Glomerular visceral epithelial cell (primary cell): ENCODE results near the gene MPRIP.

Source experiments
- DNase-seq: peaks from one replicate; pipeline ENCODE4 v3.0.0-alpha.2; 2016; ENCODE audit errors: extremely low spot score

Gene MPRIP

GRCh38 chr17:17206124-17206912, 164.1 kb downstream of the MPRIP start, which contains the start of gene PLD6:
Gene PLD6 (minus strand): TSS chr17:17206333. CDS start chr17:17206286, 47 bp downstream.
- peak; percentile 90 for DNase-seq

DNA sequence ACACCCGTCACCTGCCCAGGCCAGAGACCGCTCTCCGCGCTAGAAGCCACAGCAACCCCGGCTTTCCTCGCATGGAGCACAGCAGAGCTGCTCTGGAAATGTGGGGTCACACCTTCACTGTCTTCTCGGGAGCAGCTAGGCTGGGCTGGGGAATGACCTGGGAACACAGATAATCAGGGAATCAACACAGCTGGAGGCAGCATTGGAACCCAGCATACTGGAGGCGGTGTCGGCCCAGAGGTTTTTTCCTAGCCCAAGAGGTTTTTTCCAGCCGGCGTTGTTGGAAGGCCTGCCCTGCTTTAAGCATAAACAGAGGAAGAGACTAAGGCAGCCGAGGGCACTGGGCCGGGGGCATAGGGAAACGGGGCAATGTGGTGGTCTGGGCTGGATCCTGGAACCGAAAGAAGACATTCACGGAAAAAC, 164.7 kb downstream of the MPRIP start:
- DNase-seq: no peak

DNA sequence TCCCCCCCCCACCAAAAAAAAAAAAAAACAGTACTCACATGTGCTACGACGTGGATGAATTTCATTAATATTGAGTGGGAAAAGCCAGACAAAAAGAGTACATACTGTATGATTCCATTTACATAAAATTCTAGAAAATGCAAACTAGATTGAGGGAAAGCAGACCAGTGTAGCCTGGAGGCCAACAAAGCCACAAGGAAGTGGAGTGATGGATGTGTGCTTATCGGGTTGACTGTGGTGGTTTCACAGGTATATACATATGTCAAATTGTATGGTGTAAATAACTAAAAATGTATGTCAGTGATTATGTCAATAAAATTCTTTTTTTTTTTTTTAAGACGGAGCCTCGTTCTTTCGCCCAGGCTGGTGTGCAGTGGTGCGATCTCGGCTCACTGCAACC, 165.7 kb downstream of the MPRIP start:
- no peak for DNase-seq

- no peak for DNase-seq
Observed at GRCh38 chr17:17213775-17214174, 171.5 kb downstream of the MPRIP start.

GRCh38 chr17:17214646-17215436, 172.6 kb downstream of the MPRIP start:
- DNase-seq: no peak

DNA sequence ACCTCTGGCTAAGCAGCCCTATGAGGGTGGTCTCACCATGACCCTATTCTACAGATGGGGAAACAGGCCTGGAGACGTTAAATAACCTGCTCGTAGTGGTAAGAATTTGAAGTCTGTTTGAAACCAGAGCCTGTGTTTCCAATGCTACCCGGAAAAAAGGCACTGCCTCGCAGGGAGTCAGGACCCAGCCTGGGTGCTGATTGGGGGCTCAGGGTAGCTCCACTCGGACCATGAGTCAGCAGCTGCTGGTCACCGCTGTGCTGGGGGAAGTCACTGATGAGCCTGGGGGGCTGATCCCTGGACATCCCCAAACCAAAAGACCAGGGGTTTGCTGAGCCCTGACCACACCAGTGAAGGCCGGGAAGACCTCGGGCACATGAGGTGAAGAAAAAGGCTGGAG, 173.3 kb downstream of the MPRIP start:
- DNase-seq: no peak

GRCh38 chr17:17216236-17216635, 174.0 kb downstream of the MPRIP start:
- DNase-seq: no peak

GRCh38 chr17:17216776-17217175, 174.5 kb downstream of the MPRIP start:
- no peak for DNase-seq

DNA sequence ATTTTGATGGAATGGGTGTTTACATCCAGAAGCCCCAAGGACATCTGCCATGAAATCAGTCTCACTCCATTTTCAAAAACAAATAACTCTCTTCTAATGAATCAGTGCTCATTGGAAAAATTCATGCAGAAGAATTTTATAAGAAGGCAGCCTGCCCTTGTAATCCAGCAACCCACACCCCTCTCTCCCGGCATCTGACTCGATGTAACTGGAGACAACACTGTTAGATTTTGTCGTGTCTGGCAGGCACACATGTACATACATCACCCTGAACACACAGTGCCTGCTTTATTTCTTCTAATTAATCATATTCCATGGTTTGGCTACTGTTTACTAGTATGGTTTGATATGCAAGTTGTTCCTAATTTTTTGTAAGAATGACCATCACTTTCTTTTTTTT, 175.7 kb downstream of the MPRIP start:
- no peak for DNase-seq

GRCh38 chr17:17220529-17220928, 178.3 kb downstream of the MPRIP start:
- no peak for DNase-seq

DNA sequence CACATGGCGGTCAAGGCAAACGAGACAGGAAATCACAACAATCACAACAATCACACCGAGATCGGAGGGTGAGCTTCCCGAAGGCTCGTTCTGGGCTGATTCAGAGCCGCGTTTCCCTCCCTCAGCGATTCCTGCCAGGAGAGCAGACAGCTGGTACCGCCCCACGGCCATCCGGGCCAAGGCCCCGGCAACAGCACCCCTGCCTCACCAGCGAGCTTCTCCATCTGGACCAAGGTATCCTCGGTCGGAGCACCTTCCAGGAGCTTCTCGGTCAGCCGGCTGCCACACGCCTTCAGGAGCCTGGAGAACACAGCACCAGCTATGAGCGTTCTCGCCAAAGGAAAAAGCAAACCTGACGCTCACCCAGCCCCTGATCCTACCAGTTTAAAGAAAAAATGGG, 179.1 kb downstream of the MPRIP start:
- no peak for DNase-seq

GRCh38 chr17:17223736-17224135, 181.5 kb downstream of the MPRIP start:
- DNase-seq: no peak

DNA sequence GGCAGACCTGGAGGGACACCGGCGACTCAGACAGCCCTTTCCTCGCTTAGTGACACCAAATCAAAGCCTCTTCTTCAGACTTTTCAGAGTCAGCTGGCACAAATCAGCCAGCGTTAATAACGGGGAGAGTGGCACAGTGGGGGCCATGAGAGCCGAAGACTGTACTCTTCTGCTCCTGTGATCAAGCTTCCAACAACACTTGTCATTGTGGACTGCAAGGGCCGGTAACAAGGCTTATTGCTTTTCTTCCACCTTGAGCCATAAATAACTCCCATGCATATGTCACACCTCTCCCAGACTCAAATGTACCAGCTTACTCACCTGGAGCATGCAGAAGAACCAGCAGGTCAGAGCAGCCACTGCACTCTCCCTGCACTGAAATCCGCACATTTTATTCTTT, 181.9 kb downstream of the MPRIP start:
- no peak for DNase-seq

DNA sequence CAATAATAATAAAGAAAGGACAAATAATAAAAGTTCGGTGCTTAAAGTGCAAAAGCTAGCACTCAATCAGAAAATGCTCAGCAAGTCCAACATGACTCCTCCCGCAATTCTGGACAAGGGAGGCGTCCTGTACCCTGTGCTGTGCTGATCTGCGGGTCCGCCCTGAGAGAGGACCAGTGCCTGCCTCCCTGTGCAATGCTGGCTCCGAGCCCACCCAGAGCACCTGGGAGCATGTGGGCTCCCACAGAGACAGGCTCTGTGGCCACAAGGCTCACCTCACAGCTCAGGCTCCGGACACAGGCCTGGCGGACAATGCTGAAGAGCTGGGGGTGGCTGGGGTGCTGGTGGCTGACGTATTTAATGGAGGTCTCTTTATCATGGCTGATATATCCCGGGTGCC, 183.6 kb downstream of the MPRIP start:
- DNase-seq: no peak

DNA sequence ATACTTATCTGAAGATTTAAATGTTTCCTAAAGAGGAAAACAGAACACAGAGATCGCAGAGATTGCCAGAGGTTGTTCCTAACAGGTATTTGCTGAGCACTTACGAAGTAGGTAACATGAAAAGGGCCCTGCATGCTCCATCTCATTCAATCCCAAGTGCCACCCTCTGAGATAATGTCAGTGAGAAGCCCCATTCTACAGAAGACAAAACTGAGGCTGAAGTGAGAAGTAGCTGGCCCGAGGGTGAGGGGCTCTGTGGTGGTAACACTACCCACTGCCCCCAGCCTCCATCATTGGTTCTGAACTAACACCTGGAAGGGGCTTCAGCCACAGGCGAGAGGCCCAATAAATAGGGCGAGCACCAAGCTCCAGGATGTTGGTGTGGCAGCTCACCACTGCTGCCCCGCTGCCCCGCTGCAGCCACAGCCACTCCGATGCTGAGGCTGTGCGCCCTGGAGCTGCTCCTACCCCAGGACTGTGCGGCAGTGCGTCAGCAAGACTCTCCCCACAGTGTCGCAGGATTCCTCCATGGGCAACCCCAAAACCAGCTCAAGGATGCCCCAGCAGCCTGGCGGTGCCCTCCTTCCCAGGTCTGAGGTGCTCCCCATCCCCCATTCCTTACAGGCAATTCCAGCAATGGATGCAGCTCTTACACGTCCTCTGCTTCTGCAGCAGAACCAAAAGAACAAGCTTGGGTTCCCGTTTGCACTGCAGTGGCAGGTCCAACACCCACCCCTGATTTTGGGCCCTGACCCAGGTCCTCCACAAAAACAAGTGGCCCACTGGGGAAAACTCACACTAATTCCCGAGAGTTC, 184.4 kb downstream of the MPRIP start:
- no peak for DNase-seq

GRCh38 chr17:17227608-17228520, 185.6 kb downstream of the MPRIP start:
- DNase-seq: no peak

- no peak for DNase-seq
Observed at GRCh38 chr17:17228521-17229279, 186.4 kb downstream of the MPRIP start.

DNA sequence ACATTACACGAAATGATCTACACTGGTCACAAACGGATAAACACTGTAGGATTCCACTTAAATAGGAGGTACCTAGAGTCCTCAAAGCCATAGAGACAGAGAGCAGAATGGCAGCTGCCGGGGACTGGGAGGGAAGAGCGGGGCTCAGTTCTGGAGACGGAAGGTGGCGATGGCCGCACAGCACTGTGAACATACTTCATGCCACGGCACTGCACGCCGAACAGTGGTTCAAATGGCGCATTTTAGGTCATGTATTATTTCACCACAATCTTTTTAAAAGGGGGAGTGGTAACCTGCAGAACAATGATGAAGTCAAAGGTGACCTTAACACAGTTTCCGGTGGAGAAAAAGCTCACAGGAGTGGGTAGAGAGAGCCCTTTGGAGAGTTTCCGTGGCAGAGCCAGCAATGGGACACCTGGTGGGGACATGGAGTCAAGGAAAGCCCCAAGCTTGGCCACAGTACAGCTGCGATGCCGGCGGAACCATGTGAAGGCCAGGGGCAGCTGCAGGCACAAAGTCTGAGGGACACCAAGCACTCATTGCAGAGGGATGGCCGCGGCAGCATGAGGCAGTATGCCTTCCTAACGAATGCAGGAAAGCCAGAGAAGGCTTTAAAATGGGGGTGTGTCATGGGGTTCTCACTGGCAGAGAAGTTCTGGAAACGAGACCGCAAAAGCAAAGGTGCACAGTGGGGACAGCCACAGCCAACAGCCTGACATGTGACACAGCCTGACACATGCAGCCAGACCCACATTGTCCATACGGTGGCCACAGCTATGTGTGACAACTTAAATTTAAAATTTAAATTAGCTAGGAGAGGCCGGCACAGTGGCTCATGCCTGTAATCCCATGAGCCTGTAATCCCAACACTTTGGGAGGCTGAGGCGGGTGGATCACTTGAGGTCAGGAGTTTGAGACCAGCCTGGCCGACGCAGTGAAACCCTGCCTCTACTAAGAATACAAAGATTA, 187.4 kb downstream of the MPRIP start:
- DNase-seq: no peak

DNA sequence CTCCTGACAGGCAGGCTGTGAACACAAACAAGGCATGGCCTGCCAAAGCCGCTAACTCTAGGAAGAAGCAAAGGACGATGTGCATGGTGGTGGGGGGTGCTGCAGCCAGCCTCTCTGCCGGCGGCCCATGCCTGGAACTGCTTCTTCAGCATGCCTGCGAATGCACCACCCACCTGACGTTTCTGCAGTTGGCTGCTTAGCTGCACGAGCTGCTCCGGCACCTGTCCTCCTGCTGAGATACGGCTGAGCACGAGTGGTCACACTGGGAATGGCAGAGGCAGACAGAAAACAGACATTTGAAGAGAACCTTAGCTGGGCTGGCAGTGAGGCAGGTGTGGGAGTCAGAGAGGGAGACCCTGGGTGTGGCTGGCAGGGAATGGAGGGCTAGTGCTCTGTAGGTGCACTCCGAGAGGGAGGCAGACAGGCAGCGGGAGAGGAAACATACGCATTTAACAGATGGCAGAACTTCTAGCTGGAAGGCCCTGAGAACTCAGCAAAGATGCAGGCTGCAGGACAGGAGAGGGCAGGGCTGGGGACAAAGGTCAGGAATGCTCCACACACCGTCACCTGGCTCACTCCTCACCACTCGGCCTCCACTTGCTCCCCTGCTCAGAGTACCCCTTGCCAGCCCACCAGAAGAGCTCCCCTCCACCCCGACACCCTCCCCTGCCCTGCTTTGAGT, 189.5 kb downstream of the MPRIP start:
- no peak for DNase-seq
